IMR-90 (cell line): ENCODE data around the gene ARPC2. TPM values are rescaled to one million over a fixed set of nuclear protein-coding genes. Genes with fewer than 3 reads are reported as not detected.
A peak's percentile ranks its signal among the peaks of the same experiment; 100 is the strongest.

Experiments used
- ATAC-seq: fragments of 200-7000 bp; cut with Tn5 transposase; 2 replicates; pipeline ENCODE4 v1.9.1; 2020; ENCODE audit warnings: low read depth, mild to moderate bottlenecking, moderate library complexity
- BruUV-seq: library from RNA; stranded (reverse); fragments of 400-500 nt; replicated peaks from 2 replicates; lab custom pipeline; 2021; lab: Mats Ljungman, UMichigan
- CTCF ChIA-PET: fragments of 300-600 bp; formaldehyde crosslinking; extraction: SDS; loops from one replicate; lab custom pipeline; 2021; ENCODE audit warnings: antibody characterized with exemption; lab: Yijun Ruan, JAX
- POLR2A ChIA-PET: fragments of 300-600 bp; sonication (Branson Sonifier 250); formaldehyde crosslinking; loops from one replicate; lab custom pipeline; 2022; ENCODE audit warnings: antibody characterized with exemption; ENCODE audit not compliant: unreplicated experiment; lab: Charles Lee
- DNase-seq: peaks from one replicate; pipeline ENCODE4 v3.0.0; 2013
- H2AFZ ChIP-seq: replicated peaks from 2 replicates; pipeline ENCODE3; 2013; ENCODE audit warnings: low read length, mild to moderate bottlenecking; ENCODE audit not compliant: poor library complexity
- H2AK5ac ChIP-seq: 2 replicates; pipeline ENCODE4 v1.6.1; 2013; ENCODE audit warnings: low read depth, low read length, inconsistent platforms
- H2AK9ac ChIP-seq: replicated peaks from 2 replicates; pipeline ENCODE3; 2013; ENCODE audit warnings: mild to moderate bottlenecking, low read depth, low read length, moderate library complexity; ENCODE audit not compliant: poor library complexity
- H2BK120ac ChIP-seq: 2 replicates; pipeline ENCODE4 v1.6.1; 2013; ENCODE audit warnings: low read depth, low read length, inconsistent platforms
- H2BK15ac ChIP-seq: 3 replicates; pipeline ENCODE4 v1.6.1; 2013; ENCODE audit warnings: low read depth, low read length, inconsistent platforms
- H2BK20ac ChIP-seq: 2 replicates; pipeline ENCODE4 v1.6.1; 2013; ENCODE audit warnings: low read depth, mild to moderate bottlenecking, inconsistent platforms, low read length, moderate library complexity
- H2BK5ac ChIP-seq: 2 replicates; pipeline ENCODE4 v1.6.1; 2013; ENCODE audit warnings: mild to moderate bottlenecking, low read depth, low read length, inconsistent platforms; ENCODE audit not compliant: poor library complexity, severe bottlenecking
- H3K14ac ChIP-seq: replicated peaks from 2 replicates; pipeline ENCODE4 v1.6.1; 2013; ENCODE audit warnings: low read depth, low read length, inconsistent platforms
- H3K18ac ChIP-seq: 2 replicates; pipeline ENCODE4 v1.6.1; 2013; ENCODE audit warnings: low read depth, low read length, control low read depth
- H3K23ac ChIP-seq: 2 replicates; pipeline ENCODE4 v1.6.1; 2013; ENCODE audit warnings: low read depth, low read length, inconsistent platforms
- H3K27ac ChIP-seq: 2 replicates; pipeline ENCODE4 v1.5.1; 2013; ENCODE audit warnings: mild to moderate bottlenecking, control low read depth, low read length; ENCODE audit not compliant: insufficient read depth
- H3K27me3 ChIP-seq: 2 replicates; pipeline ENCODE4 v1.6.1; 2013; ENCODE audit warnings: low read length; ENCODE audit not compliant: control insufficient read depth, insufficient read depth
- H3K36me3 ChIP-seq: 2 replicates; pipeline ENCODE4 v1.6.1; 2013; ENCODE audit warnings: low read length, mixed read lengths; ENCODE audit not compliant: control insufficient read depth, insufficient read depth
- H3K4ac ChIP-seq: 2 replicates; pipeline ENCODE4 v1.6.1; 2013; ENCODE audit warnings: low read depth, low read length, inconsistent platforms
- H3K4me1 ChIP-seq: 2 replicates; pipeline ENCODE4 v1.6.1; 2013; ENCODE audit warnings: low read length, mixed read lengths; ENCODE audit not compliant: control insufficient read depth, insufficient read depth
- H3K4me2 ChIP-seq: 2 replicates; pipeline ENCODE4 v1.6.1; 2013; ENCODE audit warnings: low read depth, mild to moderate bottlenecking, control low read depth, low read length, moderate library complexity
- H3K4me3 ChIP-seq: 2 replicates; pipeline ENCODE4 v1.5.1; 2013; ENCODE audit warnings: low read depth, mild to moderate bottlenecking, control low read depth, low read length, moderate library complexity; ENCODE audit not compliant: insufficient read depth
- H3K56ac ChIP-seq: 2 replicates; pipeline ENCODE4 v1.6.1; 2013; ENCODE audit warnings: low read length, inconsistent platforms; ENCODE audit not compliant: insufficient read depth; ENCODE audit errors: extremely low read depth
- H3K79me1 ChIP-seq, 2 experiments: 2 replicates each; pipeline ENCODE4 v1.6.1; 2013; ENCODE audit warnings: low read length in 2 of 2, inconsistent platforms in 1 of 2, low read depth in 1 of 2
- H3K9ac ChIP-seq: 2 replicates; pipeline ENCODE4 v1.6.1; 2013; ENCODE audit warnings: low read depth, low read length, control low read depth
- H3K9me1 ChIP-seq: 2 replicates; pipeline ENCODE4 v1.6.1; 2013; ENCODE audit warnings: low read length, inconsistent platforms; ENCODE audit not compliant: insufficient read depth
- H3K9me3 ChIP-seq: 2 replicates; pipeline ENCODE4 v1.6.1; 2013; ENCODE audit warnings: low read length; ENCODE audit not compliant: control insufficient read depth, insufficient read depth
- H4K20me1 ChIP-seq: 2 replicates; pipeline ENCODE4 v1.6.1; 2013; ENCODE audit warnings: low read length, inconsistent platforms; ENCODE audit not compliant: insufficient read depth
- H4K5ac ChIP-seq: 2 replicates; pipeline ENCODE4 v1.6.1; 2013; ENCODE audit warnings: mild to moderate bottlenecking, low read depth, low read length, control low read depth
- H4K8ac ChIP-seq, 2 experiments: 2 replicates each; pipeline ENCODE4 v1.6.1; 2013; ENCODE audit warnings: low read depth in 2 of 2, low read length in 2 of 2, control low read depth in 1 of 2, inconsistent platforms in 1 of 2
- H4K91ac ChIP-seq: 2 replicates; pipeline ENCODE4 v1.6.1; 2013; ENCODE audit warnings: low read depth, low read length, inconsistent platforms; ENCODE audit not compliant: insufficient read depth
- BHLHE40 ChIP-seq: fragments of 150-350 bp; IDR thresholded peaks from 2 replicates; pipeline ENCODE4 v1.6.1; 2016; ENCODE audit warnings: mild to moderate bottlenecking, low read depth, low read length
- CEBPB ChIP-seq: IDR thresholded peaks from 2 replicates; pipeline ENCODE4 v1.6.1; 2012; ENCODE audit warnings: low read depth, low read length, improper control_type of control experiment
- CHD1 ChIP-seq: IDR thresholded peaks from 2 replicates; pipeline ENCODE4 v1.6.1; 2012; ENCODE audit warnings: low read depth, low read length, improper control_type of control experiment
- CTCF ChIP-seq: conservative IDR thresholded peaks from 2 replicates; pipeline ENCODE4 v1.5.1; 2012; ENCODE audit warnings: mild to moderate bottlenecking, low read depth, low read length, improper control_type of control experiment
- ELK1 ChIP-seq: fragments of 150-350 bp; IDR thresholded peaks from 2 replicates; pipeline ENCODE4 v1.6.1; 2016; ENCODE audit warnings: low read depth, mild to moderate bottlenecking, low read length, moderate library complexity, borderline replicate concordance
- FOS ChIP-seq: fragments of 150-350 bp; IDR thresholded peaks from 2 replicates; pipeline ENCODE4 v1.6.1; 2016; ENCODE audit warnings: low read depth, low read length
- MAFK ChIP-seq: IDR thresholded peaks from 2 replicates; pipeline ENCODE4 v1.6.1; 2012; ENCODE audit warnings: low read depth, low read length, improper control_type of control experiment
- MAZ ChIP-seq: IDR thresholded peaks from 2 replicates; pipeline ENCODE4 v1.6.1; 2012; ENCODE audit warnings: low read depth, mild to moderate bottlenecking, low read length, improper control_type of control experiment, moderate library complexity, borderline replicate concordance
- NFE2L2 ChIP-seq: fragments of 150-350 bp; IDR thresholded peaks from 2 replicates; pipeline ENCODE4 v1.6.1; 2016; ENCODE audit warnings: low read depth, mild to moderate bottlenecking, low read length
- RAD21 ChIP-seq: IDR thresholded peaks from 2 replicates; pipeline ENCODE4 v1.6.1; 2012; ENCODE audit warnings: low read length, improper control_type of control experiment
- RCOR1 ChIP-seq: IDR thresholded peaks from 2 replicates; pipeline ENCODE4 v1.6.1; 2012; ENCODE audit warnings: mild to moderate bottlenecking, low read length, improper control_type of control experiment; ENCODE audit not compliant: insufficient replicate concordance
- RFX5 ChIP-seq: IDR thresholded peaks from 2 replicates; pipeline ENCODE4 v1.8.0; 2012; ENCODE audit warnings: low read depth, mild to moderate bottlenecking, low read length, moderate library complexity
- SMC3 ChIP-seq: fragments of 150-350 bp; IDR thresholded peaks from 2 replicates; pipeline ENCODE4 v1.6.1; 2016; ENCODE audit warnings: low read depth, mild to moderate bottlenecking, antibody characterized with exemption, low read length, moderate library complexity
- USF2 ChIP-seq: fragments of 150-350 bp; IDR thresholded peaks from 2 replicates; pipeline ENCODE4 v1.6.1; 2017; ENCODE audit warnings: mild to moderate bottlenecking, antibody characterized with exemption, low read length, low read depth
- WGBS, 2 experiments: methylation state at CpG; one replicate each; pipeline versions ENCODE4 v1.1.5 to v1.1.7; 2013; ENCODE audit warnings: missing lambda C conversion rate in 2 of 2; ENCODE audit not compliant: insufficient read length in 1 of 2; ENCODE audit errors: extremely low coverage in 2 of 2; 5-methylcytosine and 5-hydroxymethylcytosine counted together
- dilution Hi-C: fragments of 300-500 bp; cut with HindIII; formaldehyde crosslinking; loops from one replicate; pipeline ENCODE4 v1.14.3; 2018; ENCODE audit warnings: low sequenced_read_pairs; ENCODE audit not compliant: unreplicated experiment
- in situ Hi-C: fragments of 300-500 bp; cut with MboI; formaldehyde crosslinking; loops from 3 replicates; pipeline ENCODE4 v1.14.3; 2019; ENCODE audit warnings: low sequenced_read_pairs, inconsistent platforms, mixed read lengths
- intact Hi-C: fragments of 100-400 bp; cut with micrococcal nuclease; formaldehyde crosslinking; loops from 2 replicates; pipeline ENCODE4 v1.10.0; 2022
- polyA plus RNA-seq, 3 experiments: library from polyadenylated mRNA; depleted of rRNA; stranded (reverse); fragments of >200 nt; gene quantifications; 2 replicates each; pipeline ENCODE4 v1.2.3, GENCODE V29; 2012; ENCODE audit warnings: low replicate concordance in 1 of 3
- total RNA-seq: library from RNA; depleted of rRNA; stranded (reverse); fragments of >200 nt; gene quantifications from 2 replicates; pipeline ENCODE4 v1.2.3, GENCODE V29; 2012

Gene ARPC2
- total and polyA plus RNA-seq, 2 of the 4 experiments (the other 2 are of a cell fraction), result 561 to 635 TPM

- no peaks in the 10 kb centered on the region for H3K9me3 ChIP-seq
- peaks cover 74% of the 10 kb centered on the region for H3K36me3 ChIP-seq
- DNase-seq (no peak), ATAC-seq (no peak)
- no peak overlapping the region for H3K56ac ChIP-seq
- H2BK5ac ChIP-seq, result no peak overlapping the region
- H2AK9ac ChIP-seq, result peak overlapping the region; percentile 62
- no peak overlapping the region for H3K18ac ChIP-seq
- H4K20me1 ChIP-seq, result peaks cover 5% of the 10 kb centered on the region
- H4K5ac ChIP-seq, result no peak overlapping the region
- H2AFZ ChIP-seq, result no peak overlapping the region
- H3K23ac ChIP-seq, result no peak overlapping the region
- intact Hi-C loops (loop anchor here (10.0 kb wide), 1 partner anchor 288 kb away; the partner anchor contains the start of genes CNOT9 and USP37), dilution Hi-C loops (no loop called here), in situ Hi-C loops (loop anchor here (10.0 kb wide), 1 partner anchor 118 kb away; the partner anchor contains the start of gene CTDSP1)
- H2BK120ac ChIP-seq, result no peak overlapping the region
- H3K4me1 ChIP-seq, result peaks cover 10% of the 10 kb centered on the region
- H3K4ac ChIP-seq, result no peak overlapping the region
- H3K9ac ChIP-seq, result no peak overlapping the region
- no peak overlapping the region for H4K8ac ChIP-seq
- H2BK20ac ChIP-seq, result no peak overlapping the region
- no TSS peak for BruUV-seq
- H3K4me2 ChIP-seq, result no peak overlapping the region
- peaks cover 5 to 78% of the 10 kb centered on the region in 2 experiments for H3K79me1 ChIP-seq
- H2BK15ac ChIP-seq, result no peak overlapping the region
- no peak overlapping the region for H2AK5ac ChIP-seq
- no peak overlapping the region for H4K91ac ChIP-seq
- CTCF ChIA-PET, result no interaction called here
- no peaks in the 10 kb centered on the region for H3K9me1 ChIP-seq
- POLR2A ChIA-PET, result interaction anchor here (2.5 kb wide), 1 partner anchor 10 kb away, joined by 9 read pairs; no protein-coding TSS in a partner anchor
- no peaks in the 10 kb centered on the region for H3K27me3 ChIP-seq
- H3K14ac ChIP-seq, result no peak overlapping the region
- H3K4me3 ChIP-seq, result no peak overlapping the region
- TF ChIP-seq NFE2L2 (no peak), CTCF (no peak), RAD21 (no peak), SMC3 (no peak), CHD1 (no peak), RCOR1 (no peak), MAFK (no peak), MAZ (no peak), BHLHE40 (no peak), FOS (no peak), CEBPB (no peak), ELK1 (no peak), RFX5 (no peak), USF2 (no peak)
- H3K27ac ChIP-seq, result no peak overlapping the region
- WGBS, 2 experiments, result 88% methylated on average over 7 of the region's 12 CpGs; no CpG with 5 or more reads in 1 of the 2 experiments
Observed at GRCh38 chr2:218276986-218277755, 60.2 kb downstream of the ARPC2 start.
